Measurements from ENCODE around the gene ZBTB7C.

The ZBTB7C gene

GRCh38 chr18:48206887-48207286, 202.3 kb downstream of the ZBTB7C start:
- DNase-seq: no peak

DNA sequence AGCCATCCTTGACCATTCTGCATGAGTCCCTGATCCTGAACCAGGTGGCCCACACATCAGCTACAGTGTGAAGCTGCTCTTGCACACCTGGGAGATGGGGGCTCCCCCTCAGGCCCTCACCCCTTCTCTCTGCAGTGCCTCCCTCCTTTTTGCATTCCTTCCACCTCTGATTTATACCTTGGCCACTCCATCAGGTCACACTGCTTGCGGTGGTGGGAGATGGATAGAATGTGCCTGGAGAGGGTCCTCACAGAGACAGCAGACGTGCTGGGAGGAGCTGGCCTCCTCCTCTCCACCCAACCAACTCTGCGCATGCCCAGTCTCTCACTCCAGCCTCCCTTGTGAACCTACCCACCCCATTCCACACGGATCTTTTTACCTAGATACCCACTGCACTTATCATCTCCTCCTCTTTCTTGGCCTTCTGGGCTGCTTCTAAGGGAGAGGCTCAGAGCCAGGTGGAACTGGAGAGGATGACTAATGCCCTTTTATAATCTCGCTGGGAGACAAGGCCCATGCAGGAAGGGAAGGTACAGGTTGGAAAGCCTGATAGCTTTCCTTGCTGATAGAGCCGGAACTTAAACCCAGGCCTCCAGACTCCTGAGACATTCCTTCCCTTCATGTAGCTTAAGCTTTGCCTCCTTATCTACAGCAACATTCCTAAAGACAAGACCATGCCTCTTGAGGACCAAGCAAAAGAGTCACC, 205.1 kb downstream of the ZBTB7C start:
- no peak for DNase-seq

GRCh38 chr18:48203288-48203945, 205.8 kb downstream of the ZBTB7C start:
- no peak for DNase-seq

- no peak for DNase-seq
Measured at GRCh38 chr18:48202350-48203260, 206.6 kb downstream of the ZBTB7C start.

- DNase-seq: no peak
Measured at GRCh38 chr18:48202006-48202348, 207.2 kb downstream of the ZBTB7C start.

GRCh38 chr18:48201337-48202005, 207.7 kb downstream of the ZBTB7C start:
- DNase-seq: no peak

GRCh38 chr18:48200631-48201336, 208.4 kb downstream of the ZBTB7C start:
- no peak for DNase-seq

DNA sequence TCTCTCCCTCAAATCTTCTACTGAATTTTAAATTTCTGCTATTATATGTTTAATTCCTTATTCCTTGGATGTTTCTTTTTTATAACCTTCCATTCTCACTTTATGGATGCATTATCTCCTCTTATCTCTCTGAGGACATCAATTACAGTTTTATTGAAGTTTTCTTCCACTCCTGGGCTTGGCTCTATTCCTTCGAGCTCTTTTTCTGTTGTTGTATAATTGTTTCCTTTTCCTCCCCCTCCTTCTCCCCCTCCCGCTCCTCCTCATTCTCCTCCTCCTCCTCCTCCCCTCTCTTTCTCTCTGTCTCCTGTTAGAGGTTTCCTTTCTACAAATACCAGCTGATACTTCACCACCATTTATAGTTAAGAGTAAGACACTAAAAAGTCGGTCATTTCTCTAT, 209.8 kb downstream of the ZBTB7C start:
- DNase-seq: no peak

GRCh38 chr18:48197819-48198218, 211.4 kb downstream of the ZBTB7C start:
- no peak for DNase-seq

- no peak for DNase-seq
Measured at GRCh38 chr18:48195787-48196186, 213.4 kb downstream of the ZBTB7C start.

DNA sequence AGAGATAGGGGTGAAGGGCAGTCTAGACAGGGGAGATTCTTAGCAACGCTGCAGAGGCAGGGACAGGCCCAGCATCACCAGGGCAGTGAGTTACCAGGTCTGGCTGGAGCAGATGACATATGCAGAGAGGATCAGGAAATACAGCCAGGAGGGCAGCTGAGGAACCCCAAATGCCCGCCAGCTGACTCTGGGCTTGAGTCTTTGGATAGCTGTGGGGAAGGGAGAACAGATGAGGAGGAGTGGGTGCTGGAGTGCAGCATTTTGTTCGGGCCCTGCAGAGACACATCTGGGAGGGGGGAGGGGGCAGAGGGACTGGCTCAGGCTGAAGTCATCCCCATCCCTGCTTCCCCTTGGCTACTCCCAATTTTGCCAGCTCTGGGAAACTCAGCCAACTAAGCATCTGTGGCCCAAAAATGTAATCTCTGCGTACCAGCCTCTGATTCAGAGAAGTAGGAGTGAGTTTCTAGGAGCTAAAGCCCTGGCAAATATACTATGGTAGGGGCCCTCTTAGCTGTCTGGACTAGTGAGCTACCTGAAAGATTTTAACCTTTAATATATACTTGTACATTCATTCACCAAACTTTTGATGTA, 214.5 kb downstream of the ZBTB7C start:
- no peak for DNase-seq

DNA sequence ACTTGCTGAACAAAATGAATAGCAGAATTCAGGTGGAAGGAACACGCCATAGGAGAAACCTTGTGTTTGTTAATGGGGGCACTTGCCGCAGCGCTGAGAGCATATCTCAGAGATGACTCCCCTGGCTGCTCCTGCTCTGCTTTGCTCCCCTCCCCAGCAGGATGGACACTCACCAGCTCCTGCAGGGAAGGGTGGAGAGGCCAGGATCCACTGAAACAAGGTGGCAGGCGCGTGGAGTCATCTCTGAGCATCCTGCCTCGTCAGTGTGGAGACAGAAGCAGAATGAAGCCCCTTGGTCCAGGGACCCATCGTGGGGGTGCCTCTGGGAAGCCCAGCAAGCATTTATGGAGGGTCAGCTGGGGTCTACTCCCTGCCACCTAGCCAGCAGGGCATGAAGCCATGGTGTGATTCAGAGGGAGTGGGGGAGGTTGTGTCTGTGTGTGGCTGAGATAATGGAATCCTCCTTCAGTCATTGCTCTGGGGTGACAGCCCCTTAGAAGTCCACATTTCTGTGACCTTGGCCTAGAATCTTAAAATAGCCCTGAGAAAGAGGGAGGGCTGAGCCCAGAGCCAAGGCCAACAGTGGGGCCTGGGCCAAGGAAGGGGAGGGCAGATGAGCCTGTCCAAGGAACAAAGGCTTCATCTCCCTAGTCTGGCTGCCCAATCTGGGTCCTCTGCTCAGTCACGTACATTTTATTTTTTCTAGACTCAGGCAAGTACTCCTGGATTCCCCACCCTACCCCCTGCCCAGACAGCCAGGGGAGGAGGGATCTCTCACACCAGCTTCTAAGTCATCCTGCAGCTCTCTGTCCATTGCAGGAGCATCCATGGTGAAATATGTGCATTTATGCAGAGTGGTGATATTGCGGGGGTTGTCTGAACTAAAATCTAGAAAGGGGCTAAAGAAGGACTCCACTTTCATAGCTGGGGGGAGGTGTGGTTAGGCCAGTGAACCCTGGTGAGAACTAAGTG, 215.4 kb downstream of the ZBTB7C start:
- DNase-seq: no peak

GRCh38 chr18:48192542-48192941, 216.6 kb downstream of the ZBTB7C start:
- no peak for DNase-seq

GRCh38 chr18:48191494-48191893, 217.7 kb downstream of the ZBTB7C start:
- DNase-seq: no peak

DNA sequence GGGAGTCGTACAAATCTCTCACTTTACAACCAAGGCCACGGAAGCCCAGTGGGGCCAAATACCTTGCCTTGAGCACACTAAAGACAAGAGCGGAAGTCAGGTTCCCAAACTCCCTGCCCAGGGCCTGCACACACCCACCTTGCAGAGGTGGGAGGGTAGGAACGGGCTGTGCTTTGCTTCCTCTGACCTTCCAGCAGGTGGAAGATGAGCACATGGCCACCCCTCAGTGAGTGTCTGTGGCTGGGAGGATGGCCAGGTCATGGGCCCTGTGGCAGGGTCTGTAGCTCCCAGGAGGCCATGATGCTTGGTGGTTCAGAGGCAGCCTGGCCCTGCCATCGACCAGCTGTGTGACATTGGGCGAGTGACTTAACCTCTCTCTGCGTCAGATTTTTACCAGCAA, 218.2 kb downstream of the ZBTB7C start:
- no peak for DNase-seq

GRCh38 chr18:48188609-48189008, 220.6 kb downstream of the ZBTB7C start:
- DNase-seq: no peak

GRCh38 chr18:48186861-48187260, 222.3 kb downstream of the ZBTB7C start:
- no peak for DNase-seq

DNA sequence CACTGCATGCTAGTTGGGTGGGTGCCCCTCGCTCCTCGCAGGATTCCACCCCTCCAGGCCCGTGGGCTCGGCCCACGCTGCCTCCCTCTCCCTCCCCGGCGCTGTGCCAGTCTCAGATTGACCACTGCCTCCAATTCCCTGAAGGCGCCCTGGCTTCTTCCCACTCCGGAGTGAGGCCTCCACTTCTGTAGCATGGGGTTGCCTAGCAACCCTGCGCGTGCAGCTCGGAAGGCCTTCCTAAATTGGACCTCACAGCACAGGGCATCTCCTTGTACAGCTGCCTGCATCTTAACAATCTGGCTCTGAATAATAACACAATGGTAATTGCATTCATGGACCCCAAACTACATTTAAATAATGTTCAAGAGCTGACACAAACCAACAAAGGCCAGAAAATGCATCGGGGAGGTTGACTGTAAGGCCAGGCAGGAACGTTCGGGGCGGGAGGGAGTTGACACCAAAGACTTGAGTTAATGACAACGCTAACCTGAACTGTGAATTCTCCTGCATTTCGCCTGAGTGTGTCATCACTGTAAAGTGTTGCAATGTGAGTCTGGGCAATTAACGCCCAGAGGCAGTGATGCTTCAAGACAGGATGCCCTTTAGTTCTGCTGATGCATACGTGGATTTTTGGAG, 222.9 kb downstream of the ZBTB7C start:
- DNase-seq: no peak

DNA sequence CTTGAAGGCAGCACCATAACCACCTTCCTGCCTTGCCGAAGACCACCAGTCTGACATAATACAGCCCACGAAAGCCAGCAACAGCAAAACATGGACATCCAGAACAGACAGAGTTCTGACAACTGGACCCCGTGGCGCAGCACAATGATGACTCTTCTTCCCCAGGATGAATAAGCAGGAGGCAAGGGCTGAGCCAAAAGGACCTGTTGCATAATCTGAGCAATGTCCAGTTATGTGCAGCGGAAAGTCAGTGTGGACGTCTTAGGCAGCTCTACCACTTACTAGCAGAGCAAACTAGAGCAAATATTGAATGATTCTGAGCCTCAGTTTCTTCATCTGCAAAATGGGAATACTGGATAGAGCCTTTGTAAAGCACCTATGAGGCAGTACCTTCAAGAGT, 225.1 kb downstream of the ZBTB7C start:
- DNase-seq: no peak

DNA sequence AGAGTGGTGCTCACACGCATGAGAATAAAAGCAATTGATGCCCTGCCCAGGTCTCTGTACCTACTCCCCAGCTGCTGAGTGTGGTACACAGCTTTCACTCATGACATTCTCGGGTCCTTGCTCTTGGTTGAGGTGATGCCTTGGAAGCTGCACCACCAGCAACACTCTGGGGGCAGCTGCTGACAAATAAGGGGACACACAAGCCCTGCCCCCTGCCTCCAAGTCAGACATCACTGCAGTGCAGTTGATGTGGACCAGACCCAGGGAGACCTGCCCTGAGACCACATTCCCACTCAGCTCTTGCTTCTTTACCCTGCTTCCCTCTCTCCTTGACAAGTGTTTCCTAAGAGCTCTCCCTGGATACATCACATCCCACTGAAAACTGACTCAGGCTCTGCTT, 225.6 kb downstream of the ZBTB7C start:
- DNase-seq: no peak

Data from SIG-M5 (cell line).